Hepatocyte (in vitro differentiated cells): ENCODE results near the gene DYNC1I1.

Source experiments
- EZH2 ChIP-seq: fragments of 200-600 bp; sonication (generic); IDR thresholded peaks from 2 replicates; pipeline ENCODE4 v1.6.1; 2016; ENCODE audit warnings: antibody characterized with exemption, mild to moderate bottlenecking, borderline replicate concordance
- TF ChIP-seq, protein P1 (sequence below): fragments of 200-600 bp; sonication (generic); IDR thresholded peaks from 2 replicates; pipeline ENCODE4 v1.5.1; 2016; ENCODE audit warnings: antibody characterized with exemption, mild to moderate bottlenecking; ENCODE audit not compliant: poor library complexity

DNA sequence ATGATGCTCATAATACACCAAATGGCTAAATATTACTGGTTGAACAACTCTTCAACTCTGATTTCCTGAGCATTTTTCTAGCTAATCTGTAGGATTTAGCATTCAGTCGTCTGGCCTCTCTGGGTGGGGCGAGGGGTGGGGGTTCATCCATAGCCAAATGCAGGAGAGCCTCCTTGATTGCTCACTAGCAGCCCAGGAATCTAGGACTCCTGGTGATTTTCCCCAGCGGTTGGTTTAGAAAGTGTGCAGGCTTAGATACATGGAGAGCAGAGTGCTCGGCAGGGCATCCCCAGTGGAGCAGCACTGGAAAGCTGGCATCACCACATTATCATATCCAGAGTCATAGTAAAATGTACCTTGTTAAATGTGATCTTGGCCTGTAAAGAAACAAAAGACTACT lies 136.1 kb downstream of the DYNC1I1 start:
- TF ChIP-seq, protein P1, sequence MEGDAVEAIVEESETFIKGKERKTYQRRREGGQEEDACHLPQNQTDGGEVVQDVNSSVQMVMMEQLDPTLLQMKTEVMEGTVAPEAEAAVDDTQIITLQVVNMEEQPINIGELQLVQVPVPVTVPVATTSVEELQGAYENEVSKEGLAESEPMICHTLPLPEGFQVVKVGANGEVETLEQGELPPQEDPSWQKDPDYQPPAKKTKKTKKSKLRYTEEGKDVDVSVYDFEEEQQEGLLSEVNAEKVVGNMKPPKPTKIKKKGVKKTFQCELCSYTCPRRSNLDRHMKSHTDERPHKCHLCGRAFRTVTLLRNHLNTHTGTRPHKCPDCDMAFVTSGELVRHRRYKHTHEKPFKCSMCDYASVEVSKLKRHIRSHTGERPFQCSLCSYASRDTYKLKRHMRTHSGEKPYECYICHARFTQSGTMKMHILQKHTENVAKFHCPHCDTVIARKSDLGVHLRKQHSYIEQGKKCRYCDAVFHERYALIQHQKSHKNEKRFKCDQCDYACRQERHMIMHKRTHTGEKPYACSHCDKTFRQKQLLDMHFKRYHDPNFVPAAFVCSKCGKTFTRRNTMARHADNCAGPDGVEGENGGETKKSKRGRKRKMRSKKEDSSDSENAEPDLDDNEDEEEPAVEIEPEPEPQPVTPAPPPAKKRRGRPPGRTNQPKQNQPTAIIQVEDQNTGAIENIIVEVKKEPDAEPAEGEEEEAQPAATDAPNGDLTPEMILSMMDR, result no peak
- no peak for TF ChIP-seq EZH2
